ENCODE results near the gene HCN2. TPM values are rescaled to one million over a fixed set of nuclear protein-coding genes. Genes with fewer than 3 reads are reported as not detected.
"Not testable (repeated sequence)": the region's sequence is repeated elsewhere in the genome, so short reads cannot be mapped to it uniquely, and the experiment has no call there.

HCN2 gene
- total RNA-seq, 5 donors from 2014 or later (not counting 1 experiment from before 2014, with no cell fraction given): 0.93 to 4.4 (median 3.6) TPM

DNA sequence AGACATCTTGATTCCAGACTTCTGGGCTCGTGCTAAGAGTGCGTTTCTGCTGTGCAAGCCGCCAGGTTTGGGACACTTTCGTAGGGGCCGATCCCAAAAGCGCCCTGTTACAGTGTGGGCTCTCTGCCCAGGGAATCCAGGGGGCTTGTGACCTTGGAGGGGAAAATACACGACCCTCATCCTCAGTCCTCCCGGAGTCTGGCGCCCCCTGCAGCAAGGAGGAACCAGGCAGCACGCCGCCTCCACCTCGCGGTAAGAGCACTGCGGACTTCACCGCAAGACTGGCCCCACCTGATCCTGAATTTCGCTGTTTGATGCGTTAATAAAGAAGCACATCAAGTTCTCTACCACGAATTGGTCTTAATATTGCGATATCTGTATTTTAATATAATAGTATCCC, 38.5 kb downstream of the HCN2 start:
- H3K36me3 ChIP-seq (ENCODE audit: control insufficient read depth in 2 of 2, extremely low read depth in 1 of 2, insufficient read depth in 1 of 2, low read length in 1 of 2): peaks cover 7 to 39% of the 10 kb centered on the region in 2 donors
- ChIA-PET CTCF (no interaction called here), POLR2A (no interaction called here)
- no peaks in the 10 kb centered on the region for H3K27me3 ChIP-seq (replicated peaks in 1 of 2; ENCODE audit: control insufficient read depth in 2 of 2, extremely low read depth in 1 of 2, insufficient read depth in 2 of 2, low read length in 1 of 2)
- H3K27ac ChIP-seq (ENCODE audit: low read length): no peak overlapping the region
- Mint-ChIP-seq H3K27me3 (no peaks in the 10 kb centered on the region), H3K4me1 (peaks cover 25 to 30% (median 28%) of the 10 kb centered on the region in 3 donors), H3K9me3 (no peaks in the 10 kb centered on the region), H3K36me3 (peaks cover 26% of the 10 kb centered on the region), H3K27ac (no peak overlapping the region), H3K4me3 (no peak overlapping the region)
- H3K9me3 ChIP-seq: no peaks in the 10 kb centered on the region
- no peak for ATAC-seq (replicated peaks in 1 of 4)
- no peak overlapping the region for H3K4me3 ChIP-seq (ENCODE audit: control insufficient read depth in 1 of 2, extremely low read depth in 1 of 2, low read length in 1 of 2)
- H3K4me1 ChIP-seq (ENCODE audit: control insufficient read depth in 1 of 2, extremely low read depth in 1 of 2, insufficient read depth in 2 of 2, low read length in 2 of 2): peaks cover 2 to 32% of the 10 kb centered on the region in 2 experiments
- WGBS (ENCODE audit: insufficient coverage): 96% methylated on average over 9 of the region's 19 CpGs
- DNase-seq: peak in 5 of 35 experiments; percentile 18 to 41 (median 24)

DNA sequence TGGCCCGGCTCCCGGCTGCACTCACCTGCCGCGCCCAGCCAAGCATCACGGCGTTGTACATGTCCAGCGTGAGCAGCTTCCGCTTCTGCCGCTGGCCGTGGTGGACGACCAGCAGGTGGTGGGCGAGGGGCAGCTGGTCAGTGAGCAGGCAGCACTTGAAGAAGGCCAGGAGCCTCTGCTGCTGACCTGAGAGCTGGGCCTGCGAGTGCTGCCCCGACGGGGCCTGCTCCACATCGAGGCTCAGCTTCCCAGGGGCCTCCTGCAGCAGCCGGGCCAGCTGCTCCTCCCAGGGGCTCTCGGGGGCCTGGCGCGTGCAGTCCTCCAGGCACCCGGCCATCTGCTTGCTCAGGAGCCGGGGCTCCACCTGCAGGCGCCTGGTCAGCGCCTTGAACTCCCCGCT, 39.8 kb downstream of the HCN2 start:
- ATAC-seq (replicated peaks in 1 of 4); POLR2A ChIA-PET; H3K27ac Mint-ChIP-seq; H3K27me3 ChIP-seq (replicated peaks in 1 of 2; ENCODE audit: control insufficient read depth in 2 of 2, extremely low read depth in 1 of 2, insufficient read depth in 2 of 2, low read length in 1 of 2); H3K4me3 ChIP-seq (ENCODE audit: control insufficient read depth in 1 of 2, extremely low read depth in 1 of 2, low read length in 1 of 2); H3K9me3 ChIP-seq; H3K9me3 Mint-ChIP-seq; H3K27ac ChIP-seq (ENCODE audit: low read length); CTCF ChIA-PET; DNase-seq; H3K4me3 Mint-ChIP-seq; H3K27me3 Mint-ChIP-seq: not testable (repeated sequence)
- peaks cover 21% of the 10 kb centered on the region for H3K36me3 Mint-ChIP-seq
- H3K4me1 Mint-ChIP-seq: peaks cover 36 to 37% (median 36%) of the 10 kb centered on the region in 3 donors
- H3K36me3 ChIP-seq (ENCODE audit: control insufficient read depth in 2 of 2, extremely low read depth in 1 of 2, insufficient read depth in 1 of 2, low read length in 1 of 2): peaks cover 3 to 29% of the 10 kb centered on the region in 2 donors
- H3K4me1 ChIP-seq (ENCODE audit: control insufficient read depth in 1 of 2, extremely low read depth in 1 of 2, insufficient read depth in 2 of 2, low read length in 2 of 2): peaks cover 2 to 42% of the 10 kb centered on the region in 2 experiments
- 97% methylated on average over 25 of the region's 25 CpGs for WGBS (ENCODE audit: insufficient coverage)

DNA sequence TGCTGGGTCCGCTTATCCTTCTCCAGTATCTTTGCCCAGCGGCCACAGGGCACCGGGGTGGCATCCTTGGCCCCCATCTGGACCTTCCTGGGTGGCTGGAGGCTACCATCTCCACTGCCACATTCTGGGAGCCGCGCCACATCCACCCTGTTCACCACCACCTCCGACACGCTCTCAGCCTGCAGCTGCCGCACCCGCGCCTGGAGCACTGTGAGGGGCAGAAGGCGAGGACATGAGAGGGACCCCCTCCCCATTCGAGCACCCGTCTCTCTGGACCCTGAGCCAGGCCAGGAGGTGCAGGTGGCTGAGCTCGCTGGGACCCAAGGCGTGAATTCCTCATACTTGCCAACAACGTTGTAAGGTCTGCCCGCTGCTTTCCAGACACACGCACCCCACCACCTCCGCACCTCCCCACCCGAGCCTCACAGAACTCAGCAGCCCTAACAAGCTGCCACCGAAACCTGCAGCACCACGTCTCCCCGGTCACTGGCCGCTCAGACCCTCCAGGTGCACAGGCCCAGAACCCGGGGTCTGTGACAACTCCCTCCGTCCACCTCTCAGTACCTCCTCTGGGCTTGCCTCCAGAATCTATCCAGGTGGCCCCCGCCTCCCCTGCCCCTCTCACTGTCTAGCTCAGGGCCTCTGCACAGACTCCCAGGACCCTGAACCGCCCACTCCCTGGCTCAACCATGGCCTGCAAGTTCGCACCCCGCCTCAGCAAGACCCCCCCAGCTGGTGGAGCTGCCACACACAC, 40.5 kb downstream of the HCN2 start:
- peak overlapping the region in 1 of 2 donors; percentile 43 for H3K27ac Mint-ChIP-seq
- H3K9me3 Mint-ChIP-seq: no peaks in the 10 kb centered on the region
- Histone ChIP-seq H3K4me1 (ENCODE audit: control insufficient read depth in 1 of 2, extremely low read depth in 1 of 2, insufficient read depth in 2 of 2, low read length in 2 of 2) (peaks cover 2 to 42% of the 10 kb centered on the region in 2 experiments), H3K4me3 (ENCODE audit: control insufficient read depth in 1 of 2, extremely low read depth in 1 of 2, low read length in 1 of 2) (no peak overlapping the region), H3K27ac (ENCODE audit: low read length) (no peak overlapping the region), H3K27me3 (replicated peaks in 1 of 2; ENCODE audit: control insufficient read depth in 2 of 2, extremely low read depth in 1 of 2, insufficient read depth in 2 of 2, low read length in 1 of 2) (no peaks in the 10 kb centered on the region), H3K36me3 (ENCODE audit: control insufficient read depth in 2 of 2, extremely low read depth in 1 of 2, insufficient read depth in 1 of 2, low read length in 1 of 2) (peaks cover 3 to 23% of the 10 kb centered on the region in 2 donors), H3K9me3 (no peaks in the 10 kb centered on the region)
- peaks cover 21% of the 10 kb centered on the region for H3K36me3 Mint-ChIP-seq
- ATAC-seq (replicated peaks in 1 of 4) (no peak), DNase-seq (no peak)
- peaks cover 36 to 37% (median 36%) of the 10 kb centered on the region in 3 donors for H3K4me1 Mint-ChIP-seq
- ChIA-PET CTCF (no interaction called here), POLR2A (interaction anchor here in 1 of 2 donors (0.6 kb wide), 1 partner anchor 58 kb away, joined by 3 read pairs; the partner anchor contains the start of gene BSG)
- peak overlapping the region in 1 of 3 donors; percentile 81 for H3K4me3 Mint-ChIP-seq
- WGBS (ENCODE audit: insufficient coverage): 96% methylated on average over 25 of the region's 30 CpGs
- no peaks in the 10 kb centered on the region for H3K27me3 Mint-ChIP-seq

DNA sequence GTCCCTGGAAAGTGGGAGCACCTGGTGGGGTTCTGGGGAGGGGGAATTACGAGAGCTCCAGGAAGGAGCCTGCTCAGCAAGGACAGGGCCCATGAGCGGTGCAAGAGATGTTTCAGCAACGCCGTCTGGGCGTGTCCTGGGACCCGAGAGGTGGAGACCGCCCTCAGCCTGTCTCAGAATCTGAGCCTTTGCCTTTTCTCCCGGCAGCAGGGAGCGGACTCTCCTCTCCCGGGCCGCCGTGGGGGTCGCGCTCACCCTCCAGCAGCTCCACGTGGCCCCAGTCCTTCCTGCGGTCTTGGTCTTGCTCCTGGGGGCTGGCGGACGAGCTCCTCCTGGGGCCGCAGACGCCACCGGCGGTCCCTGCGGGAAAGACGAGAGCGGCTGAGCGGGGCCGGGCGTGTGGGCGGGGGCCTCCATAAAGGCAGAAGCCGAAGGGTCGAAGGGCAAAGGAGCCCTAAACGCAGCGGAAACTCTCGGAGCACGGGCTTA, 42.9 kb downstream of the HCN2 start:
- H3K27ac Mint-ChIP-seq: peak overlapping the region; percentile 90 to 93

DNA sequence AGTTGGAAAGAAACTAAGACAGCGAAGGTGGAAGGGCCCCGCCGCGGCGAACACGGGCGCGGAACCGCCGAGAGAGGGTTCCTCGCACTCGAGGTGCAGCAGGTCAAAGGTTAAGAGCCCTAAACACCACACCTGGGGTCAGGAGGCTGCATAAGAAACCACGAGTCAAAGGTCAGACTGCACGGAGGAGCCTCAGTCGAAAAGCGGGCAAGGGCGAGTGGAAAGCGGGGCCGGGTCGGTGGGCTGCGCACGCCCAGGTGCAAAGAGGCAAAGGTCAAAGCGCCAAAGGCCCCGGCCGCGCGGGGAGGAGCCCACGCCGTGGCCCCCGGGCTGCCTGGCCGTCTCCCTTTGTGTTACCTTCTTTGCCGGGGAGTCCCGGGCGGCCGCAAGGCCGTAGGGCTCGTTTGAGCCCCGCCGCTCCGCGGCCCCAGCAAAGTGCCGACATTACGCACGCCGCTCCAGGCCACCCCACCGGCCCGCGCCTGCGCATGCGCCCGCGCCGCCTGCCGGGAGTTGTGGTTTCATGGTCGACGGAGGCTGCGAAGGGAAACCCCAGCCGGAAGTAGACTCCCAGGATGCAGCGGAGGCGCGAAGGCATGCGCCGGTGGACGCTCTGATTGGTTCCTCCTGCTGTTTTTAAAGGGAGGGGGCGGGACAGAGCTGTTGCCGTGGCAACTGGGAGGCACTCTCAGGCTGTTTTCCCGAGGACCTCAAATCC, 43.5 kb downstream of the HCN2 start, which contains the start of gene POLRMT:
POLRMT (minus strand) TSS at position 470 of the 718 bp plus-strand sequence; CDS start at position 445, 25 bp downstream.
- no peaks in the 10 kb centered on the region for H3K27me3 Mint-ChIP-seq
- ChIA-PET POLR2A (interaction anchor here in 1 of 2 donors (0.6 kb wide), 1 partner anchor 846 kb away, joined by 5 read pairs; the partner anchor contains the start of gene C19orf25), CTCF (interaction anchor here in 1 of 2 donors (0.7 kb wide), 1 partner anchor 44 kb away, joined by 3 read pairs; no protein-coding TSS in a partner anchor)
- peak within 1 kb of the TSS; percentile 92 to 93 for H3K27ac Mint-ChIP-seq
- peak; percentile 95 to 98 (median 97) for ATAC-seq (replicated peaks in 1 of 4)
- no peaks in the 10 kb centered on the region for H3K9me3 Mint-ChIP-seq
- no peaks in the 10 kb centered on the region for H3K27me3 ChIP-seq (replicated peaks in 1 of 2; ENCODE audit: control insufficient read depth in 2 of 2, extremely low read depth in 1 of 2, insufficient read depth in 2 of 2, low read length in 1 of 2)
- no peaks in the 10 kb centered on the region for H3K9me3 ChIP-seq
- H3K4me1 ChIP-seq (ENCODE audit: control insufficient read depth in 1 of 2, extremely low read depth in 1 of 2, insufficient read depth in 2 of 2, low read length in 2 of 2): peaks cover 2 to 43% of the 10 kb centered on the region in 2 experiments
- peak within 1 kb of the TSS; percentile 66 for H3K27ac ChIP-seq (ENCODE audit: low read length)
- peaks cover 13% of the 10 kb centered on the region for H3K36me3 Mint-ChIP-seq
- H3K4me1 Mint-ChIP-seq: peaks cover 34 to 42% (median 36%) of the 10 kb centered on the region in 3 donors
- H3K4me3 Mint-ChIP-seq: peak within 1 kb of the TSS; percentile 81 to 92 (median 91)
- DNase-seq: peak; percentile 88 to 99 (median 93)
- H3K4me3 ChIP-seq (ENCODE audit: control insufficient read depth in 1 of 2, extremely low read depth in 1 of 2, low read length in 1 of 2): peak within 1 kb of the TSS; percentile 86
- H3K36me3 ChIP-seq (ENCODE audit: control insufficient read depth in 2 of 2, extremely low read depth in 1 of 2, insufficient read depth in 1 of 2, low read length in 1 of 2): peaks cover 3 to 13% of the 10 kb centered on the region in 2 donors
- under 1% methylated on average over 66 of the region's 67 CpGs for WGBS (ENCODE audit: insufficient coverage)

More for the DNA sequence above, 42.9 kb downstream of the HCN2 start:
- no peaks in the 10 kb centered on the region for H3K27me3 ChIP-seq (replicated peaks in 1 of 2; ENCODE audit: control insufficient read depth in 2 of 2, extremely low read depth in 1 of 2, insufficient read depth in 2 of 2, low read length in 1 of 2)
- no peak for ATAC-seq (replicated peaks in 1 of 4)
- H3K27ac ChIP-seq (ENCODE audit: low read length): peak overlapping the region; percentile 63
- no peaks in the 10 kb centered on the region for H3K9me3 ChIP-seq
- WGBS (ENCODE audit: insufficient coverage): 5% methylated on average over 33 of the region's 35 CpGs
- peak overlapping the region; percentile 86 for H3K4me3 ChIP-seq (ENCODE audit: control insufficient read depth in 1 of 2, extremely low read depth in 1 of 2, low read length in 1 of 2)
- Mint-ChIP-seq H3K4me3 (peak overlapping the region; percentile 81 to 92 (median 91)), H3K36me3 (peaks cover 15% of the 10 kb centered on the region), H3K4me1 (peaks cover 34 to 40% (median 36%) of the 10 kb centered on the region in 3 donors), H3K27me3 (no peaks in the 10 kb centered on the region), H3K9me3 (no peaks in the 10 kb centered on the region)
- DNase-seq: peak in 1 of 35 experiments; percentile 31
- H3K36me3 ChIP-seq (ENCODE audit: control insufficient read depth in 2 of 2, extremely low read depth in 1 of 2, insufficient read depth in 1 of 2, low read length in 1 of 2): peaks cover 3 to 16% of the 10 kb centered on the region in 2 donors
- CTCF ChIA-PET: no interaction called here
- POLR2A ChIA-PET: no interaction called here
- H3K4me1 ChIP-seq (ENCODE audit: control insufficient read depth in 1 of 2, extremely low read depth in 1 of 2, insufficient read depth in 2 of 2, low read length in 2 of 2): peaks cover 2 to 42% of the 10 kb centered on the region in 2 experiments
